Right lobe of liver (tissue), 4 donors: ENCODE results near the gene IL31RA.

Experiments
- CTCF ChIP-seq, 4 donors: fragments of 200-600 bp in 3 of 4; fragments of 450-650 bp in 1 of 4; IDR thresholded peaks; one replicate each; pipeline versions ENCODE4 v1.5.1 to v1.8.0; 2016 to 2022; ENCODE audit warnings: antibody characterized with exemption in 4 of 4, mild to moderate bottlenecking in 2 of 4
- POLR2A ChIP-seq: fragments of 450-650 bp; IDR thresholded peaks from one replicate; pipeline ENCODE4 v1.6.1; 2017; ENCODE audit warnings: antibody characterized with exemption, mild to moderate bottlenecking
- donor health status: DM: no; HTN: no; CAD: no.
- donor health status: DM: no; HTN: no; CAD: no.
- donor health status: DM: no; HTN: yes; CAD: no.

GRCh38 chr5:55850839-55851674 lies at the start of gene IL31RA:
- TF ChIP-seq CTCF (IDR thresholded peaks at IDR 0.05) (no peak), POLR2A (no peak)
